Loucy (cell line): ENCODE measurements around the gene ILF2.

Experiments
- H2AFZ ChIP-seq: fragments of 200-600 bp; sonication (generic); 2 replicates; pipeline ENCODE4 v1.6.0; 2016; ENCODE audit warnings: antibody characterized with exemption, mild to moderate bottlenecking, low read length, moderate library complexity
- H3F3A ChIP-seq: fragments of 200-600 bp; 2 replicates; pipeline ENCODE4 v1.6.0; 2016; ENCODE audit warnings: antibody characterized with exemption, low read depth, mild to moderate bottlenecking
- H3K27me3 ChIP-seq: fragments of 200-600 bp; sonication (generic); 2 replicates; pipeline ENCODE4 v1.6.1; 2014; ENCODE audit warnings: low read length, mild to moderate bottlenecking; ENCODE audit not compliant: insufficient read depth, poor library complexity, severe bottlenecking
- H3K36me3 ChIP-seq: fragments of 200-600 bp; sonication (generic); 2 replicates; pipeline ENCODE4 v1.6.1; 2016; ENCODE audit warnings: low read length; ENCODE audit not compliant: insufficient read depth
- H3K4me1 ChIP-seq: fragments of 200-600 bp; sonication (generic); 2 replicates; pipeline ENCODE4 v1.5.1; 2014; ENCODE audit warnings: low read length, mild to moderate bottlenecking; ENCODE audit not compliant: insufficient read depth, poor library complexity, severe bottlenecking
- H3K4me2 ChIP-seq: fragments of 200-600 bp; sonication (generic); 2 replicates; pipeline ENCODE4 v1.6.0; 2014; ENCODE audit warnings: antibody characterized with exemption, low read length, low read depth, mild to moderate bottlenecking; ENCODE audit not compliant: poor library complexity, severe bottlenecking
- H3K4me3 ChIP-seq: fragments of 200-600 bp; sonication (generic); 2 replicates; pipeline ENCODE4 v1.5.1; 2014; ENCODE audit warnings: low read length, mild to moderate bottlenecking, mixed read lengths; ENCODE audit not compliant: poor library complexity, severe bottlenecking
- H3K79me2 ChIP-seq: fragments of 200-600 bp; sonication (generic); 2 replicates; pipeline ENCODE4 v1.6.1; 2014; ENCODE audit warnings: low read length; ENCODE audit not compliant: insufficient read depth
- H3K9ac ChIP-seq: fragments of 200-600 bp; sonication (generic); 2 replicates; pipeline ENCODE4 v1.6.0; 2014; ENCODE audit warnings: mild to moderate bottlenecking, low read depth, low read length, moderate library complexity; ENCODE audit not compliant: poor library complexity, severe bottlenecking
- H3K9me2 ChIP-seq: fragments of 200-600 bp; sonication (generic); replicated peaks from 2 replicates; pipeline ENCODE4 v1.6.1; 2016; ENCODE audit warnings: low read depth, low read length, mixed read lengths
- H3K9me3 ChIP-seq: fragments of 200-600 bp; sonication (generic); 2 replicates; pipeline ENCODE4 v1.6.1; 2014; ENCODE audit warnings: mild to moderate bottlenecking, antibody characterized with exemption, low read length, low read depth; ENCODE audit not compliant: insufficient read depth
- H4K20me1 ChIP-seq: fragments of 200-600 bp; sonication (generic); 2 replicates; pipeline ENCODE4 v1.6.0; 2014; ENCODE audit warnings: antibody characterized with exemption, low read length, mild to moderate bottlenecking; ENCODE audit not compliant: insufficient read depth, poor library complexity, severe bottlenecking
- EZH2phosphoT487 ChIP-seq: fragments of 200-600 bp; IDR thresholded peaks from 2 replicates; pipeline ENCODE4 v1.6.1; 2018; ENCODE audit warnings: antibody characterized with exemption, mild to moderate bottlenecking, moderate library complexity, borderline replicate concordance
- TF ChIP-seq, protein P1 (sequence below): fragments of 200-600 bp; sonication (generic); conservative IDR thresholded peaks from 2 replicates; pipeline ENCODE4 v1.5.1; 2014; ENCODE audit warnings: mild to moderate bottlenecking, antibody characterized with exemption, low read length

The ILF2 gene

DNA sequence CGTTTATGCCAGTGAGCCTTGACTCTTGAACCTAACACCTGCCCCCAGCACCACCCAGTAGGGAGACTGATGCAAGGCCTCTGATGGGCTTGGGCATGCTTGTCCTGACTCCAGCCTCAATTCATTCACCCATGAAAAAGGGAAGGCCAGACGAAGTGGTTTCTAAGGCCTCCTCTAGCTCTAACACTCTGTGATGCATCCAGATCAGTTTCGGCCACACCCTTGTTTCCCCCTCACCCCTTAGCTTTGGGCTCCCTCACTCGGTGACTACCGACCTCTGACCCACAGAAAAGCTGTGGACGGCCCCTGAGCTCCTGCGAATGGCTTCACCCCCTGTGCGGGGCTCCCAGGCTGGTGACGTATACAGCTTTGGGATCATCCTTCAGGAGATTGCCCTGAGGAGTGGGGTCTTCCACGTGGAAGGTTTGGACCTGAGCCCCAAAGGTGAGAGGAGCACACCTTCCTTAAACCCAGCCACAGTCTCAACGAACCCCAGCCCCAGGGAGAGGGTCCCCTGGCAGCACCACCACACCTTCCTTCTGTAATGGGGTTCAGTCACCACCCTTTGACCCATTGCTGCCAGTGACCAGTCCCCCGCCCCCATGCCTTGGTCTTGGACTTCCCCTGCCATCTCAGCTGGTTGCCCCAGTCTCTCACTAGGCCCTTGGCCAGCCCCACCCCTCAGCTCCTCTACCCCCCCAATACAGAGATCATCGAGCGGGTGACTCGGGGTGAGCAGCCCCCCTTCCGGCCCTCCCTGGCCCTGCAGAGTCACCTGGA lies 16.7 kb upstream of the ILF2 start:
- no peaks in the 10 kb centered on the region for H3K9me2 ChIP-seq
- no peaks in the 10 kb centered on the region for H3K4me1 ChIP-seq
- no peak overlapping the region for H2AFZ ChIP-seq
- TF ChIP-seq, protein P1, sequence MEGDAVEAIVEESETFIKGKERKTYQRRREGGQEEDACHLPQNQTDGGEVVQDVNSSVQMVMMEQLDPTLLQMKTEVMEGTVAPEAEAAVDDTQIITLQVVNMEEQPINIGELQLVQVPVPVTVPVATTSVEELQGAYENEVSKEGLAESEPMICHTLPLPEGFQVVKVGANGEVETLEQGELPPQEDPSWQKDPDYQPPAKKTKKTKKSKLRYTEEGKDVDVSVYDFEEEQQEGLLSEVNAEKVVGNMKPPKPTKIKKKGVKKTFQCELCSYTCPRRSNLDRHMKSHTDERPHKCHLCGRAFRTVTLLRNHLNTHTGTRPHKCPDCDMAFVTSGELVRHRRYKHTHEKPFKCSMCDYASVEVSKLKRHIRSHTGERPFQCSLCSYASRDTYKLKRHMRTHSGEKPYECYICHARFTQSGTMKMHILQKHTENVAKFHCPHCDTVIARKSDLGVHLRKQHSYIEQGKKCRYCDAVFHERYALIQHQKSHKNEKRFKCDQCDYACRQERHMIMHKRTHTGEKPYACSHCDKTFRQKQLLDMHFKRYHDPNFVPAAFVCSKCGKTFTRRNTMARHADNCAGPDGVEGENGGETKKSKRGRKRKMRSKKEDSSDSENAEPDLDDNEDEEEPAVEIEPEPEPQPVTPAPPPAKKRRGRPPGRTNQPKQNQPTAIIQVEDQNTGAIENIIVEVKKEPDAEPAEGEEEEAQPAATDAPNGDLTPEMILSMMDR, result no peak
- TF ChIP-seq EZH2phosphoT487, result no peak
- H3K36me3 ChIP-seq, result no peaks in the 10 kb centered on the region
- no peaks in the 10 kb centered on the region for H3K9me3 ChIP-seq
- no peak overlapping the region for H3K4me3 ChIP-seq
- H3K27me3 ChIP-seq, result no peaks in the 10 kb centered on the region
- no peak overlapping the region for H3K4me2 ChIP-seq
- H3F3A ChIP-seq, result no peaks in the 10 kb centered on the region
- no peaks in the 10 kb centered on the region for H3K79me2 ChIP-seq
- no peaks in the 10 kb centered on the region for H4K20me1 ChIP-seq
- no peak overlapping the region for H3K9ac ChIP-seq

DNA sequence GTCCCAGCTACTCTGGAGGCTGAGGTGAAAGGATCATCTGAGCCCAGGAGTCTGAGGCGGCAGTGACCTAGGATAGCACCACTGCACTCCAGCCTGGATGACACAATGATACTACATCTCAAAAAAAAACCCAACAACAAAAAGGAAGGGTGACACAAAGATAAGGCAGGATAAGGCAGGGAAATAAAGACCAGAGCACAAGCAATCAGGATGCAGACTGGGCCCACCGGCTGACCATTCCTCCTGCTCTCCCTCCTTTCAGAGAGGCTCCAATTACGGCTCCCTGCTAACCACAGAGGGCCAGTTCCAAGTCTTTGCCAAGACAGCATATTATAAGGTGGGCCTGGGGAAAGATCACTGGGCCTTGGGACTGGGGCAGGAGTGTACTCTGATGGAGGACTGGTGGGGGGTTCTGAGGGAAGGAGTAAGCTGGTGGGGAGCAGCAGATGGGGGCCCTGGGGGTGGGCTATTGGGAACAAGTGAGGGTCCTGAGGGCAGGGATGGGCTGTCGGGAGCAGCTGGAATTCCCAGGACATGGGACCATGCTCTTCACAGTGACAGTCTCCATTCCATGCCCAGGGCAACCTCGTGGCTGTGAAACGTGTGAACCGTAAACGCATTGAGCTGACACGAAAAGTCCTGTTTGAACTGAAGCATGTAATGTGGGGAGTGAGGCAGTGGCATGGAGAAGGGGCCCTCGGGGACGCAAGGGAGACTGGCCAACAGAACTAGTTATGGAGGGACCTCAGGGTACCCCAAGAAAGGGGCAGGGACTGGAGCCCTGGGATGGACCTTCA lies 14.9 kb upstream of the ILF2 start:
- no peaks in the 10 kb centered on the region for H3K9me2 ChIP-seq
- TF ChIP-seq, protein P1, result no peak
- TF ChIP-seq EZH2phosphoT487, result no peak
- no peak overlapping the region for H3K4me3 ChIP-seq
- no peak overlapping the region for H3K9ac ChIP-seq
- H3K4me1 ChIP-seq, result no peaks in the 10 kb centered on the region
- H4K20me1 ChIP-seq, result no peaks in the 10 kb centered on the region
- H3K79me2 ChIP-seq, result no peaks in the 10 kb centered on the region
- H3F3A ChIP-seq, result no peaks in the 10 kb centered on the region
- H3K4me2 ChIP-seq, result no peak overlapping the region
- no peak overlapping the region for H2AFZ ChIP-seq
- H3K27me3 ChIP-seq, result no peaks in the 10 kb centered on the region
- no peaks in the 10 kb centered on the region for H3K36me3 ChIP-seq
- no peaks in the 10 kb centered on the region for H3K9me3 ChIP-seq

GRCh38 chr1:153684892-153685291 lies 14.1 kb upstream of the ILF2 start:
- Histone ChIP-seq H3K36me3 (no peaks in the 10 kb centered on the region), H3F3A (no peaks in the 10 kb centered on the region), H3K9ac (no peak overlapping the region), H3K4me3 (no peak overlapping the region), H3K79me2 (no peaks in the 10 kb centered on the region), H3K4me2 (no peak overlapping the region), H3K27me3 (no peaks in the 10 kb centered on the region), H3K9me2 (no peaks in the 10 kb centered on the region), H4K20me1 (no peaks in the 10 kb centered on the region), H3K4me1 (no peaks in the 10 kb centered on the region), H2AFZ (no peak overlapping the region), H3K9me3 (no peaks in the 10 kb centered on the region)
- TF ChIP-seq, protein P1, result no peak
- TF ChIP-seq EZH2phosphoT487, result no peak
